ENCODE measurements around the gene ORM2. TPM values are rescaled to one million over a fixed set of nuclear protein-coding genes. Genes with fewer than 3 reads are reported as not detected.

Gene ORM2
- total and polyA plus RNA-seq, 2 of the 4 experiments (the other 2 are of a cell fraction): not detected

- Histone ChIP-seq H3K36me3 (ENCODE audit: control insufficient read depth, insufficient read depth, low read length) (peaks cover 15% of the 10 kb centered on the region), H3K27ac (ENCODE audit: insufficient read depth, low read length) (no peak overlapping the region), H2BK5ac (ENCODE audit: low read depth, low read length, poor library complexity, severe bottlenecking) (no peak overlapping the region), H4K8ac (ENCODE audit: low read depth in 2 of 2, low read length in 2 of 2) (no peak overlapping the region), H2AK5ac (ENCODE audit: low read depth, low read length) (no peak overlapping the region), H3K14ac (replicated peaks; ENCODE audit: low read depth, low read length) (no peak overlapping the region), H3K9me1 (ENCODE audit: insufficient read depth, low read length) (0 out of 2 replicates have a peak, but pooled peaks cover 4% of the 10 kb centered on the region), H3K23ac (ENCODE audit: low read depth, low read length) (no peak overlapping the region), H4K91ac (ENCODE audit: insufficient read depth, low read depth, low read length) (no peak overlapping the region), H2BK15ac (ENCODE audit: low read depth, low read length) (no peak overlapping the region), H2AFZ (replicated peaks; ENCODE audit: low read length, poor library complexity) (no peak overlapping the region), H2BK120ac (ENCODE audit: low read depth, low read length) (no peak overlapping the region), H3K27me3 (ENCODE audit: control insufficient read depth, insufficient read depth, low read length) (no peaks in the 10 kb centered on the region), H3K4ac (ENCODE audit: low read depth, low read length) (no peak overlapping the region), H3K9ac (ENCODE audit: low read depth, low read length) (no peak overlapping the region), H3K56ac (ENCODE audit: extremely low read depth, insufficient read depth, low read length) (no peak overlapping the region), H2AK9ac (replicated peaks; ENCODE audit: low read depth, low read length, poor library complexity) (no peak overlapping the region), H3K4me3 (ENCODE audit: insufficient read depth, low read depth, low read length) (no peak overlapping the region), H3K4me1 (ENCODE audit: control insufficient read depth, insufficient read depth, low read length) (peaks cover 2% of the 10 kb centered on the region; the same call in 1 of the 2 replicates), H3K79me1 (ENCODE audit: low read depth in 1 of 2, low read length in 2 of 2) (no peaks in the 10 kb centered on the region), H4K20me1 (ENCODE audit: insufficient read depth, low read length) (no peaks in the 10 kb centered on the region), H3K18ac (ENCODE audit: low read depth, low read length) (no peak overlapping the region), H3K4me2 (ENCODE audit: low read depth, low read length) (no peak overlapping the region), H3K9me3 (ENCODE audit: control insufficient read depth, insufficient read depth, low read length) (no peaks in the 10 kb centered on the region), H4K5ac (ENCODE audit: low read depth, low read length) (no peak overlapping the region), H2BK20ac (ENCODE audit: low read depth, low read length) (no peak overlapping the region)
- TF ChIP-seq RAD21 (IDR thresholded peaks at IDR 0.05; ENCODE audit: low read length) (no peak), ELK1 (IDR thresholded peaks at IDR 0.05; ENCODE audit: borderline replicate concordance, low read depth, low read length) (no peak), MAZ (IDR thresholded peaks at IDR 0.05; ENCODE audit: borderline replicate concordance, low read depth, low read length) (no peak)
- WGBS, 2 experiments (ENCODE audit: extremely low coverage in 2 of 2, insufficient read length in 1 of 2): no CpG with 5 or more reads among the region's 22 CpGs
- ChIA-PET CTCF (interaction anchor here (1.4 kb wide), 1 partner anchor 203 kb away, joined by 5 read pairs; no protein-coding TSS in a partner anchor), POLR2A (ENCODE audit: unreplicated experiment) (no interaction called here)
- BruUV-seq (replicated peaks): no TSS peak
- in situ Hi-C loops (cut with MboI; ENCODE audit: low sequenced_read_pairs) (no loop called here), dilution Hi-C loops (cut with HindIII; ENCODE audit: low sequenced_read_pairs, unreplicated experiment) (no loop called here), intact Hi-C loops (cut with micrococcal nuclease) (no loop called here)
- DNase-seq: no peak
- ATAC-seq (ENCODE audit: low read depth): no peak
Observed at GRCh38 chr9:114310471-114311450, 18.9 kb upstream of the ORM2 start.

All from IMR-90 (cell line).